Transverse colon (tissue), 4 donors: ENCODE data around the gene ECHDC3.
"Not testable (repeated sequence)": the region's sequence is repeated elsewhere in the genome, so short reads cannot be mapped to it uniquely, and the experiment has no call there.

Experiments
- CTCF ChIP-seq, 5 experiments: fragments of 200-600 bp in 3 of 5; fragments of 450-650 bp in 2 of 5; sonication (generic) in 3 of 5; IDR thresholded peaks; 1 replicate in 2 of 5; 2 replicates in 3 of 5; pipeline ENCODE4 v1.5.1; 2016 to 2017; ENCODE audit warnings: antibody characterized with exemption in 5 of 5, inconsistent platforms in 3 of 5, mild to moderate bottlenecking in 2 of 5, moderate library complexity in 1 of 5
- POLR2A ChIP-seq: fragments of 450-650 bp; IDR thresholded peaks from one replicate; pipeline ENCODE4 v1.6.1; 2016; ENCODE audit warnings: antibody characterized with exemption, mild to moderate bottlenecking, moderate library complexity
- POLR2AphosphoS5 ChIP-seq, 3 donors: sonication (generic); formaldehyde crosslinking; IDR thresholded peaks; one replicate each; pipeline ENCODE4 v1.6.1; 2016; ENCODE audit warnings: antibody characterized with exemption in 3 of 3

- not testable (repeated sequence) for TF ChIP-seq CTCF (IDR thresholded peaks at IDR 0.05); POLR2AphosphoS5 (IDR thresholded peaks at IDR 0.05); POLR2A
Measured at GRCh38 chr10:11736767-11737166, 5.4 kb upstream of the ECHDC3 start.
